Measurements from ENCODE around the gene MKNK1.

MKNK1 gene

DNA sequence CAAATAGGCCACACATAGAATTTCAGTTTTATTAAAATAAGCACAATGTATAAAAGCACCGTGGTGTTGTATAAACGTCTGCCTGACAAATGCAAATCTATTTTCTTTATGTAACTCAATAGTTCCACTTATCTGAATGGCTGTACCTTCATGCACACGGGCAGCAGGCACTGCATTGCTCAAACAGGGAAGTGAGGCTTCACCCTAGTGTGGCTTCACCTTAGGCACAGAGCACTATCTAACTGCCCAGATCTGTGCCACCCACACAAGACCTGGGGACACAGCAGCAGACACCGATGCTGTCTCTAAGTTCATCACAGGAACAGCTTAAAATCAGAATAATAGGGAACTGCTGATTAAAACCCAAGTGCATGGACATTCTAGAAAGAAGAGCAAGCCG is 46.7 kb downstream of the MKNK1 start:
- no peak for DNase-seq

DNA sequence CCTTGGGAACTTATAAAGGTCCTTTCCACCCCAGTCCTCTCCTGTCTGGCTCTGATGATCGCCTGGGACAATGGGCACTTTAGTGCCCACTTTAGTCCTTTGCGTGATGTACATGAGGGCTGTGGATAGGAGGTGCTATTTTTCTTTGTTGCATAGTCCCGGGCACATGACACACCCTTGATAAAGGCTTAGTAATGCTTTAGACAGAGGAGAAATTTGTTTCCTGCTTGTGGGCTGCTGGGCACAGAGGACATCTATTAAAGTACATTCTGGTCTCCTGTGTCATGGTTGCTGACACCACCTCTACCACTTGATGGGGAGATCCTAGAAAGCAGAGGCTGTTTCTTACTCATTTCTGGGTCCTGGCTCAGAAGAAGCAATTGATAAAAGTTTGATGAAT is 47.2 kb downstream of the MKNK1 start:
- no peak for DNase-seq

DNA sequence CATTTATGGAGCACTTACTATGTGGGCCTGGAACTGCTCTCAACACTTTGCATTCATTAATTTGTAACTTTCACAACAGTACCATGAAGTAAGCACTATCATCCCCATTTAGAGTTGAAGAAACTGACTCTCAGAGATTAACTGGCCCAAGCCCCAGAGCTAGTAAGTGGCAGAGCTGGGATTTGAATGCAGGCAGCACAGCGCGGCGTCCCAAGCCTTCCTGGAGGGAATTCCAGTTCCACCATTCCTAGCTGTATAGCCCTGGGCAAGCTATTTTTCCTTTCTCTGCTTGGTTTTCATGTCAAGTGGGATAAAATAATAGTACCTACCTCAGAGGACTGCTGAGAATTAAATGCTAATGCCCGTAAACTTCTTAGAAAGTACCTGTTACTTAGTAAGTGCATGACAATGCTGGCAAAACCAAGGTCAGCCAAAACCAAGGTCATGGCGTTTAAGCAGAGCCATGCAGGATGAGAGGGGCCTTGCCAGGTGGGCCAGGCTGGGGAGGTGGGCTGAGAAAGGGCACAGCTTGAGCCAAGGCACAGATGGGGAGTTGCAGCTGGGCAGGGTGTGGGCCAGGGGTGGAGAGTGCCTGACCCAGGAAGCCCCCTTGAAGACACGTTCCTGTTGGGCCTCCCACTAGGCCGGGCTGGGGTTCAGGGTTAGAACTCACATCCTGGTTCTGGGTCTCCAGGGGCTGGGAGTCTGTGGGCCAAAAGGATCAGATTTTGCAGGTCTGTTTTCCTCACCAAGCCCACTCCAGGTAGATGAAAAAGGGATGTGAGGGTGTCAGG is 48.0 kb downstream of the MKNK1 start:
- no peak for DNase-seq

DNA sequence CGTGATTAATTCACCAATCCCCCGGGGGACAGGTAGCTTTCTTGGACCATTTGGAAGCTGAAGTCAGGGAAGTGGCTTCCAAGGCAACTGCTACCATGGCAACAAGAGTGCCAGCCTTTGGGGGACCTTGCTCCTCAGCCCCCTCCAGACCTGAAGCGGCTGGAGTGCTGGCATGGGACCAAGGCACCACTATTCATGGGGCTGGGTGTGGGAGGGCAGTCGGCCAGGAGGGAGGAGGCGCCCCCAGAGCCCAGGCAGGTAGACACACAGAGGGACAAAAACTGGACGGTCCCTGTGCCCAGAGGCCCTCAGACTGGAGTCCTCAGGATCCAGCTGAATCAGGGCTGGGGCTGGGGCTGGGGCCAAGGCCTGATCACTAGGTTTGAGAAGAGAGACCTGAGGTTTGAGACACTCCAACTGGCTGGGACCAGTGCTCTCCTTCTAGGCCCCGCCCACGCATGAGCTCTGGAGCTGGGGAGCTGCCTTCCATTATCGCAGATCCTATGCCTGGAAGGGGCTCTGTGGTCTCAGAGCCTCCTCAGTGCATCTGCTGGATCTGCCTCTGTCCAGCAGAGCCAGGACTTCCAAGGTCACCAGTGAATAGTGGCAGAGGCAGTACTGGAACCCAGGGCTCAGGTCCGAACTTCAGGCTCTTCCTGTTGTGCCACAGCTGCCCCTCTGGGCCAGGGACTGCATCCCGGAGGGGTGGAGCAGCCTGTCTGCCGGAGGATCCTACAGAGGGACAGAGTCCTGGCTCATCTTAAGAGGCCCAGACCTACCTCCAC is 49.3 kb downstream of the MKNK1 start:
- DNase-seq: no peak

DNA sequence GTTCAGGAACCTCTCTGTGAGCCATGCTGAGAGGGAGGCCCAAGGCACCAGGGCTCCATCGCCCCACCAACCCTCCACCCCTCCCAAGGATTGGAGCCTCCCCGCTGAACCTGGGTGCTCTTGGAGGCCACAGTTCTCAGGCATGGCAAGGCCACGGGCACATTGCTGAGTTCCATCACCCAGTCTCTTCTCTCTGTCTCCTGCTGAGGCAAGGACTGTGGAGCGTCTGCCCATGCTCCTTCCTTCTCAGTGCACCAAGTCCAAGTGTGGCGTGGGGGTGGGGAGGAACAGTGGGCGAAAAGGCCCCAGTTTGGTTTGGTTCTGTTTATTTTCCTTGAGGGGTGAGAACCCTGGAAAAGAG is 49.9 kb downstream of the MKNK1 start:
- DNase-seq: no peak

DNA sequence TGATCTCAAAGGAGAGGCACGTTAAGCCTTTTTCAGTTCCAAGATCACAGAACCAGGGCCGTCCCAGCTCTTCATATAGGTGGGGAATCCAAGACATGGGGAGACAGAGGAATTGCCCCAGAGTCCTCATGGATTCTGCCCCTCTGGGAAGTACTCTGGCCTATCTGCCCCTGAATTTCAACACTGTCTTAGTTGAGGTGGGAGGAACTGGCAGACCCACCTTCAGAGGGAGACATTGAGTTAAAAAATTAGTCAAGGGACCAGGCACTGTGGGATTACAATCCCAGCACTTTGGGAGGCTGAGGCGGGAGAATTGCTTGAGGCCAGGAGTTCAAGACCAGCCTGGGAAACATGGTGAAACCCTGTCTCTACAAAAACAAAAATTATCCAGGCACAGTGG is 50.6 kb downstream of the MKNK1 start:
- DNase-seq: no peak

DNA sequence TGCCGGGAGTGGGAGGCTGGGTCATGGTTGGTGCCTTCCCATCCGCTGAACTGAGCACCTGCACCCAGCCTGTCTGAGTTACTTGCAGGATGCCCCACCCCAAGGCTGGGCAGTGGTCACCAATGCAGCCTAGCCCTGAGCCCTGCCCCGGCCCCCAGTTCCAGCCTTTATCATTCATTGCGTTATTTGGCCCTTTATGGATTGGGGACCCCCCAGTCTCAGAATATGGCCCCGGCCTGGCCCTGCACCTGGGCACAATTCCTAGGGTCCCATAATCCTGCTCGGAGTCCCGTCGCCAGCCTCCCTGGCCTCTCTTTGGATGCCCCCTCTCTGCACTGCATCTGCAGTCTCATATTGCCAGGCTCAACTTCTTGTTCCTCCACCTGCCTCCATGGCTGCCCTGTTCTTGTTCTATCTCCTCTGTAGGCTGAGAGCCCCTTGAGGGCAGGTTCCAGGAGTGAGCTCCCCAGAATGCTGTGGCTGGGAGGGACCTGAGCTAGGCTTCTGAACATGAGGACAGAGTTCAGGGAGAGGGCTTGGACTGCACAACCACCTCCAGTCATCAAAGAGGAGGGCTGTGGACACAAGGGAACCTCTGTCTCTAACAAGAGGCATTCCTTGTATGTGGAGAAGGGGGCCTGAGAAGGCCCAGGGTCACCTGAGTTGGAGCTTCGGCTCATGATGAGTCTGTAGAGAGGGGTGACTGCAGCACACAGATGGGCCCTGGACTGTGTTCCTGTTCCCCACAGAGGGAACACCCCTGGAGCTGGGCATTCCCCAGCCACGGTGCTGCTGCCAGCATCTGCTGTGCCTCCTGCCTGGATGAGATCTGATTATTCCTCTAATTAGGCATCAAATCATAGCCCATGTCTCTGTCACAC is 51.5 kb downstream of the MKNK1 start:
- DNase-seq: no peak

DNA sequence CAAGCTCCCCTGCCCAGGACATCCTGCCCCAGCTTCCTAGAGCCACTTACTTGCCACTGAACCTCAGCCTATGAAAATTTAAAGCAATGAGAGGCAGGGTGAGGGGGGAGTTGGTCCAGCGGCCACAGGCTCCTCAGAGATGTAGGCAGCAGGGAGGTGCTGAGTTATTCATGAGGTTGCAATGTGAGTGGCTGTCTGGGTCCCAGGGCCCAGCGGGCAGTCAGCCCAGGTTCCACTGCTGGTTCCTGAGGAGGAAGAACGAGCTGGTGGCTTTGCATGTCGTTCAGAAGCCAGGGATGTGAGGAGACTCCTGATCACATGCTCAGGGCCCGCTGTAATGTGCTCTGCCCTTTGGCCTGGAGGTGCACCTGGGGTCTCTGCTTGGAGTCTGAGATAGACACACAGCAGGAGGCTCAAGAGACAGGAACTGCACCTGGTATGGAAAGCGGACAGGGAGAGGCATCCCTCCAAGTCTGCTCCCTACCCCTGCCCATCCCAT is 52.4 kb downstream of the MKNK1 start, which contains the start of gene KNCN:
Gene KNCN (minus strand): TSS at position 51 of the 499 bp plus-strand sequence. CDS start 432 bp downstream, outside the sequence.
- no peak for DNase-seq

DNA sequence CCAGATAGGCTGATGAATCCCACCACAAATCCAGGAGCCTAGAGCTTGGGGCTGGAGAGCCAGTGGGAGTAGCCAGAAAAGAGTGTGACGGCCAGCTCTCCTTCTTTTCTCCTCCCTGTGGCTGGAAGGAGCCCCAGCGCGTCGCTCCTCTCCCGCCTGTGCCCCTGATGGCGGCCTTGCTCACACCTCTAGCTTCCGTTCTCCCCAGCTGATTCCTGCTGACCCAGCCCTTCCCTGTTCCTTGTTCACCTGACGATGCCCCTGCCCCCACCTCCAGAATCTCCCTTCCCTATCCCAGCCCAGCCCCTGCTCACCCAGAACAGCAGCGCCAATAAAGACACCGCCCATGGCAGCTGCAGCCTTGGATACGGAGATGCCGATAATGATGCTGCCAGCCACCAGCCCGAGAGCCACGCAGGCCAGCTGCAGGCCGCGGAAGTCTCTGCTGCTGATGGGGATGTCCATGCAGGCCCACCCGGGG is 53.3 kb downstream of the MKNK1 start:
- DNase-seq: no peak

DNA sequence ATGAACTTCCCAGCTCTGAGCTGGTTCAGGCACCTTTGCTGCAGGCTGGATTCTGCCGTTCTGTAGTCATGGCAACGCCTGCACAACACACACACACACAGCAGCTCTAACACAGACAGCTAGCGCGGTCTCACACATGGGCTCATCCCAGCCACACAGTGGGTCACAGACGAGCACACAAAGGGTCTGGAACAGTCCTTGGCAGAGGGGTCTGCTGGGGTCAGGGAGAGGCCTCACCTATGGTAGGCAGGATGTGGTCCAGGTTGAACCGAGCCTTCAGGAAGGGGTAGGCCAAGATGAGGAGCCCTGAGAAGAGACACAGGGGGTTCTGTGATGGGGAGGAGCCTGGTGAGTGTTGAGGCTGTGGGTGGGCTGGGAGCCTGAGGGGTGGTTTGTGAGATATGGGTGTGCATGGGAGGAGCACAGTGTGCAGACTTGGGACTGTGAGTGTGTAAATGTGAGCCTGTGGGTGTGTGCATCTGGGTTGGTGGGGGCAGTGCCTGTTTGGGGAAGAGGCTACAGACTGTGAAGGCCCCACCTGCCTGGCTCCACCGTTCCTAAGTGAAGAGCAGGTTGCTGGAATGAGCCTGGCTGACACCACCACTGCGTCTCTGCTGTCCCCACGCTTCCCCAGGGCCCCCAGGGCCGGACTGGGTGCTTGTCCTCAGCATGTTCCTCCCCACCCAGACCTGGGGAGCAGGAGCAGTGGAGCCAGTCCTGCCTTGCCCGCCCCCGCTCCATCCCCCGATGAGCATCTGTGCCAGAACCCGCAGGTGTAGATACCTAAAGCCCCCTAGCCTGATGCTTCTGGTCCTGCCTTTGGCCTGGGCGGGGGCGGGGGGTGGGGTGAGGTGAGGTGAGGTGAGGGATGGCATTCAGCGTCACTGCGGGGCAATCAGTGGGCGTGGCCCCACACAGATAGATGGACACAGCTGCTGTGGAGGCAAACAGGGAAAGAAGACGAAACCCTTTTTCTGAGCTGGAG is 54.1 kb downstream of the MKNK1 start:
- DNase-seq: no peak

DNA sequence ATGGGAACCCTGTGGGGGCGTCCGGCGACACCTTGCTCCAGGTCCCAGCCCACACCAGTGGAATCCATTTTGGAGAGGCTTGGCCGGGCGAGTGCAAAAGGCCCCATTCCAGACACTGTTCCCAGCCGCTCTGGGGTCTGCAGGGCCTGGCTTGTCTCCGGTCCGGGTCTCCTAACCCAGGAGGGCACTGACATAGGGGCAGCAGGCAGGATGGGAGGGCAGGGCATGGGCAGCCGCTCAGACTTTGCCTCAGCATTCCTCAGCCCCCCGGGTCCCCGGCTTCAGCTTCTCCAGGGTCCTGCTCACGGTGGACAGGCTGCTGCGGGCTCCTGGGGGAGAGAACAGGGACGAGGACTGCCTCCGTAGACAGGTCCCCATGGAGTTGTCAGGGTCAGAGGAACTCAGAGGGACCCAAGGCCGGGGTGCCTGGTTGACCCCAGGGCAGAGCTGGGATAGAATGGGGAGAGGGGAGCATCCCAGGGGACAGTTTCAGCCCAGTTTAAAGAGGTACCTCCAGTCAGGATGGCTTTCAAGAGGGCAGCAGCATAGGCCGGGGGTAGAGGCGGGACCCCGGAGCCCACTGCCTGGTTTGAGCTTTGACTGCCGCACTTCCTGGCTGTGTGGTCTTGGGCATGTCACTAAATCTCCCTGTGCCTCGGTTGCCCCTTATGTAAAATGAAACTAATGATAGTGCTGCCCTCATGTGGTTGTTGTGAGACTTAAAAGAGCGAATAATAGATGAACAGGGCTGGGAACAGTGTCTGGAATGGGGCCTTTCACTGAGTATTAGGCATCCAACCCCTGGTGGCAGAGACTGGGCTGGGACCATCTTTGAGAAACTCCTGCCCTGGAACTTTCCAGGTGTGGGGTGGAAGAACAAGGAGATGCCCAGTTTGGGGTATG is 56.3 kb downstream of the MKNK1 start:
- DNase-seq: no peak

DNA sequence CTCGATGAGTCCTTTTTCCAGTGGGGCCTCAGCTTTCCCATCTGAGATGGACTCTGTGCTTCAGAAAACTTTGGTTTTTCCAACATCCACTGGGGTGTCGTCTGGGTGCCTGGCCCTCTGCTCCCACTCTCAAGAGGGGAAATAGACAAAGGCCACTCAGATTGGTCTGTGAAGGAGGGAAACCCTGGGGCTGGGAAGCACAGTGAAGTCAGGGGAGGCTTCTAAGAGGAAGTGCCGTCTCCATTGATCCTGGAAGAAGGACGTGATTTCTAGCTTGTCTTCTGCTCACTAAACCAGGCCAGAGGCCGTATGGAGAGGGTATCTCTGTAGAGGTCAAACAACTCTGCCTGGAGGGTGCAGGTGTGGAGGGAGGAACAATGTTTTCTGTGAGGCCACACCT is 57.9 kb downstream of the MKNK1 start:
- no peak for DNase-seq

DNA sequence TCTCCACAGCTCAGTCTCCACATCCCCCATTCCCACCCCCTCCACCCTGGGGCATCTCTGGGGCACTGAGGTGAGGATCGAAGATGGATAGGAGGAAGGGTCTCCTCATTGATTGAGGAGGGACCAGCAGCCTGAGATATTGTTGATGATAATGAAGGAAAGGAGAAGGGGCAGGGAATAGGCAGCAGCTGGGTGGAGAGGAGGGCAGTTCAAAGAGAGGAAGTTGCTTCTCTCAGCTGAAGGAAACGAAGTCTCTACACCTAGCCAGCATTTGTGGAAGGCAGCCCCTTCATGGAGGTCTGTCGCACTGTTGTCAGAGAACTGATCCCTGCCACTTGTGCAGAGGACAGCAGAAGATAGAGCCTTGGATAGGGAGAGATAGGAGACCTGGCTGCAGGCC is 58.3 kb downstream of the MKNK1 start:
- no peak for DNase-seq

DNA sequence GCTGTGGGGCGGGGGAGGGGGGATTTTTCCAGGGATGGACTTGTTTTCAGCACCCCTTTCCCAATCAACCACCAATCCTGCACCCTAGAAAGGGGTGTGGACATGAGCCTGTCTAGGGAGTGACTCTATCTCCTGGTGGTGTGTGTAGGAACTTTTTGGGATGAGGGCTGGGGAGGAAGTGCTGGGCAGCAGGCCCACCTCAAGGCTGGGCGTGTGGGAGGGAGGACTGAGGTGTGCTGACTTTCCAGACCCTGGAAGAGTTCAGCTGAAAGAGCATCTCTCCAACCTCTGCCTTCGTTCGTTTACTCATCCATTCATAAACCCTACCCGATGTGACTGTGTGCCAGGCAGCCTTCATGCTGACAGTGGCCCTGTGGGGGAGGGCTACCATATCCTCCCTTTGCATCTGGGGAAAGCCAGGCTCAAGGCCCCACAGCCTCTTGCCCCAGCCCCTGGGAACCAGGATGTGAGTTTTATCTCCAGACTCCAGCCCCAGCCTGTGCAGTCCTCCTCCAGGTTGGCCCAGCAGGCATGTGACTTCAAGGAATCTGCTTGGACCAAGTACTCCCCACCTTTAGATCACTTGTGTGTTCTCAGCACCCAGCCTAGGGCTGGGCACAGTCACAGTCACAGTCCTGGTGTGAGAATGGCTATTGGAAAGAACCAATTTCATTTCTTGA is 59.4 kb downstream of the MKNK1 start:
- no peak for DNase-seq

DNA sequence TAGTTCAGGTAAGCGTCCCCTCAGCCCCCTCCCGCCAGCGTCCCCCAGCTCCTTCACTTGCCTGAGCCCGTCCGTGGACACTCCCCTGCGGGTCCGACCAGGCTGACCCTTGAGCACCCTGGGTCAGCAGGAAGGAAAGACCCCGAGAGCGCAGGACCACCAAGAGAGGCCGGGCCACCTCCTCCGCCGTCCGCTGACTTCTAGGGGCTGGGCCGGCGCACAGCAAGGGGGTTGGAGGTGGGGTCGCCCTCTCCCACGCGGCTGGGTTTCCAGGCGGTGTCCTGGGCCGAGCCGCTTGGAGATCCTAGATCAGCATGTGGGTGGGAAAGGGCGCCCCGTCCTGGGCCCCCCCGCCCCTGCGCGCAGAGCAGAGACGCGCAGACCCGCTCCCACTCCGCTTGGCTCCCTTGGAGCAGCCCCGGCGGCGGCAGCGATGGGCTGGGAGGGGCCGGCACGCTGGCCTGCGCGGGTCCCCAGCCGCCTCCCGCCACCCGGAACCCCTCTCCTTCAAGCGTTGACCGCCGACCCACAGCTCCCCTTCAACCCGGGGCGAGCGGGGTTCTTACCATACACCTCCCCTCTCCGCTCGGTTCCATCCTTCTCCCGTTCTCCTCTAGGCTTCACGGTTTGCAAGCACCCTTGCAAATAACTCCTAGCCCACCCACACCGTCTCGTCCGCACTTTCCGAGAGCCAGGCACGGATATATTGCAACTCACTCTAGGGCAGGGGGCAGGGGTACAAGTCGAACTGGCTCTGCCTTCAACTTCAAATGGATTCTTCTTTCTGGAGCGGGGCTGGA is 60.1 kb downstream of the MKNK1 start:
- no peak for DNase-seq

DNA sequence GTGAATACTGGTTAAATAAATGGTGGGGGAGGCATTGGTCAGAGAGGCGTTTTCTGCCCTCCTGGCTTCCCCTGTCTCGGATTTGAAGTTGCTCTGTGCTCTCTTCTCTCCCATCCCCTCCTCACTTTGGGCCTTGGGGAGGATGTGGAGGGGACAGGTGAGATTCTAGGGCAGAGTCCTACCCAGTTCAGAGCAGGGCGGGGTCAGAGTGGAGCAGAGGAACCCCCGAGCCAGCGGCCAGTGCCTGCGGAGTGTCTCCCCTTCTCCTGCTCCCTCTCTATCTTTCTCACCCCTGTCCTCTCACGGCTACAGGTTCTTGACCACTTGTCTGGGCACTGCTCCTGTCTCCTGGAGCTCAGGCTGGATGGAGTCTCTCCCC is 60.7 kb downstream of the MKNK1 start:
- DNase-seq: no peak

DNA sequence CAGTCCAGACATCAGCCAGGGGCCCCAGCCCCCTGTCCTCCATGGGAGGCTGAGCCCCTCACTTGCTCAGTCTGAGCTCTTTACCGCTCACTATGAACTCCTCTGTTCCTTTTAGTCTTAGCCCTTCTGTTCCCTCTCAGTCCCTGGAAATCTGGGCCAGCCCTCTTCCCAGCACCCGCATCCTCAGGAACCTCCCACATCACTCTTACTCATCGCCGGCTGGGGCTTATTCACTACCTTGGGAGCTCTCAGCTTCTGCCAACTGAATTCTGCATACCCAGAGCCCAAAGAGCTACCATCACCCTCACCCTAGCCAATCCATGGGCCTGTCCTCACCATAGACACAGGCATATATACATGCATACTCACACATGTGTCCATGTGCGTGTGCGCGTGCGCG is 64.1 kb downstream of the MKNK1 start:
- peak; percentile 15 for DNase-seq

DNA sequence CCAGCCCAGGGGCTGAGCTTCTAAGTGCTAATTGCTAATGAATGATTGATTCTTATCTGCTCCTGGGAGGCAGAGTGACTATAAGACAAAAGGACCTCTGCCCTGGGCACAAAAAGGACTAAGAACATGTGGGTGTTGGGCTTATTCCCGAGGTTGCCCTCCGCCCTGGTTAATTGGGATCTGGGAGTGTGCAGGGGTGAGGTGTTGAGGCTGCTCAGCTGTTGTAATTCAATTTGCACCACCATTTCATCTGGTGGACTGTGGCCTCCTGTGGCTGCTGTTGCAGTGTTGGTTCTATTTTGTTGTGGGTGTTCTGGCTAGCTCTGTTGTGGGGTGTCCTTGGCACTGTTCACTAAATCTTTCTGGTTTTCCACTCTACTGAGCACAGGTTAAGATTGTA is 65.9 kb downstream of the MKNK1 start:
- DNase-seq: no peak

DNA sequence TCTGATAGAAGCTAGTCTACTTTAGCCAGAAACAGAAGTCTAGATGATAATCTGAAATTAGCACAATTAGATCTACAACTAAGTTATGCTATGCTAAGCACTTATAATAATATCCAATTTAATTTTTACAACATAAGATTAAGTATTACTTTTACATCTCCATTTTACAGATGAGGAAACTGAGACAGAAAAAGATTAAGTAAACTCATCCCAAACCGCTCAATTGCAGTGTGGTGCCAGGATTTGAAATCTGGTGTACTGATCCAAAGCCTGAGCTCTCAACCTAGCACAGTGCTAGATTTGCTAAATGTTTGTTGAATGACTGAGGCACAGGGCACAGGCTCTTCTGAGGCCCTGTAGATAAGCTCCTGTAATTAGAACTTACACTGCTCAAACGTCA is 66.4 kb downstream of the MKNK1 start:
- DNase-seq: no peak
